CD4-positive, alpha-beta T cell treated with Interleukin-6 at 100 ng/mL for 8 hours (primary cell): ENCODE results near the gene GRM8.

Experiments used
- DNase-seq: peaks from one replicate; pipeline ENCODE4 v3.0.0-alpha.2; 2020; ENCODE audit warnings: mixed read lengths, low spot score

The GRM8 gene

GRCh38 chr7:126426652-126427051 is 826.1 kb downstream of the GRM8 start:
- no peak for DNase-seq

- no peak for DNase-seq
Measured at GRCh38 chr7:126424985-126425384, 827.8 kb downstream of the GRM8 start.

- no peak for DNase-seq
Measured at GRCh38 chr7:126419047-126419446, 833.7 kb downstream of the GRM8 start.

DNA sequence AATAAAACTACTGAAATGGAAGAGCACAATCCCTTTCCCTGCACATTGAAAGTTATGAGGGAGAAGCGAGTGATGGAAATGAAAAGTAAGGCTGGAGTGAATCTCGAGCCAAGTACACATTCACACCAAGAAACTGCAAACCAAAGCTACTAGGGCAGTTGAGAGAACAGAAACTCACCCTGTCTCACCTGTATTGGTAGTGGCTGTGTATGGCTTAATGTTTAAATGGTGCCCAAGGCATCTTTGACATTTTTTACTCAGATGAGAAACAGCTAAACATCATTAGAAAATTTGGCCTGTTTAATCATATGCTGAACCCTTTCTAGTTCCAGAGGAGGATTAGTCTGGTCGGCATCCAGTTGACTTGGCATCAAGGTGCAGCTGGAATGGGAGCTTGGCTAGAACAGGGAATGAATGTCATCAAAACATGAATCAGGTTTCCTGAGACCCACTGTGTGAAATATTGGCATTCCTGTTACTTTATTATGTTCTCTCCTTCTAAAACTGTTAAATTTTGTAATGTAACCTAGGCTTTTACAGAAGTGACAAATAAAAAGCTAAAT is 840.8 kb downstream of the GRM8 start:
- no peak for DNase-seq

GRCh38 chr7:126411032-126411820 is 841.5 kb downstream of the GRM8 start:
- DNase-seq = no peak

- no peak for DNase-seq
Measured at GRCh38 chr7:126403040-126403439, 849.7 kb downstream of the GRM8 start.

- no peak for DNase-seq
Measured at GRCh38 chr7:126401918-126402317, 850.8 kb downstream of the GRM8 start.

- no peak for DNase-seq
Measured at GRCh38 chr7:126398851-126399529, 853.8 kb downstream of the GRM8 start.

DNA sequence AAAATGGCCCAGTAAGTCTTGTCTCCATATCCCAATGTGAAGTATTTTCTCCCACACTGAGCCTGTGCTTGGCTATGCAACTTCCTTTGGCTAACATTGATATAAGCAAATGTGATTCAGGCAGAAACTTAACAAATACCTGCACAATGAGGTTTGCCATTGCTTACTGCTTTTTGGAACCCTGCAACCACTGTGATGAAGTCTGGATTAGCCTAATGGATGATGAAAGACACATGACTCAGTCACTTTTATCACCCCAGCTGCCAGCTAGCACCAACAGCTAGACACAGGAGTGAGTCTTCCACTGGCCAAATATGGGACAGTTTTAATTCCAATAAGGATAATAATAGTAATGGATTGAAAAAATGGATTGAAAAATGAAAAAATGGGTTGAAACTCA is 854.5 kb downstream of the GRM8 start:
- no peak for DNase-seq

GRCh38 chr7:126394406-126394805 is 858.3 kb downstream of the GRM8 start:
- DNase-seq = no peak
